ENCODE results near the gene ENKUR.
"Not testable (repeated sequence)": the region's sequence is repeated elsewhere in the genome, so short reads cannot be mapped to it uniquely, and the experiment has no call there.

ENKUR gene

DNA sequence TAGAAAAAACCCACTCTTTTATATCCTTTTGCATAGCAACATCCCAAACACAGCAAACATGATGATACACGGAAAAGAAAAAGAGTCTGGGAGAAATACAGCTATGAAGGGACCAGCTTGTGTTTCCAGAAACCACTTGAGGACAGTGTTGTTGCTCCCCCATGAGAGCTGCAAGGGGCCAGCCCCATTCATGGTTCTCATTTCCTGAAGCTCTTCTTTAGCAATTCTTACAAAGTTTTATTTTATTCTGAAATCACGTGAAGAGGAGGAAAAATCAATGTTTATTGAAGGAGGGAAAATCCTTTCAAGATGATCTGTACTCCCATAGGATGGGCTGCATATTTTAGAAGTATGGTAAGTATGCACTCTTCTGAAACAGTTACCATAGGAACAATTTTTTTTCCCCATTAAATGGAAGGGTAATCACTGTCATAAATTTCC, 46.1 kb downstream of the ENKUR start:
- ATAC-seq = no peak

GRCh38 chr10:24968951-24969350, 47.0 kb downstream of the ENKUR start:
- not testable (repeated sequence) for ATAC-seq

DNA sequence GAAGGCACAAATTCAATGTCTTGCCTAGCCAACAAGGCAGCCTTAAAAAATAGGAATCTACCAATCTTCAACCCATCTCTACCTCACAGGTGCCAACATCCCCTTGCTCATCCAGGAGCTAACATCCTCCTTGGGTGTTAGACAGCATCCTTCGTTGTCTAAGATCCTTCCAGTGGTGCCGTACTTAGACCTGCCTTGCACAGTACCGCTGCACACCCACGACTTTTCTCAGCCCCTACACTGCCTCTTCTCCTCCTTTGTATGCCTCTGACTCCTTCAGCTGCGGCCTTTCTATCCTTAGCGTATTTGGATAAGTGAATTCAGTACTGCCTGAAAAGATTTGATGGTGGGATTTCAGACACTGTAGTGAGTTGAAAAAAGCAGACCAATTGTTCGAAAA, 47.6 kb downstream of the ENKUR start:
- ATAC-seq = no peak

GRCh38 chr10:24966962-24967481, 48.9 kb downstream of the ENKUR start:
- ATAC-seq = no peak

DNA sequence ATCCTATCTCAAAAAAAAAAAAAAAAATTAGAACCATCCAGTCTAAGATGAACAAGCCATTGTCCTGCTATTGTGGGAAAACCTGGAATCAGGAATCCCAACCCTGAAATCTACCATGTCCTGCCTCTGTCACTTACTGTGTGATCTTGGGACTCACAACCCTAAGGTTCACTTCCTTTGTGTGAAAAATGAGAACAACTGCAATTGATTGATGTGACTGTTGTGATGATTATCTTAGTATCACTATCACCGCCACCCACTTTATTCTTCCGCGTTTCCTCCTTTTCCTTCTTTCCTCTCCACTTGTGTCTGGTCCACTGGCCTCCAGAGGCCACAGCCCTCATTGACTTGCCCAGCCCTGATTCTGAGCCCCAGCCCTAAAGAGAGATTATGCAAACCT, 50.9 kb downstream of the ENKUR start:
- no peak for ATAC-seq

DNA sequence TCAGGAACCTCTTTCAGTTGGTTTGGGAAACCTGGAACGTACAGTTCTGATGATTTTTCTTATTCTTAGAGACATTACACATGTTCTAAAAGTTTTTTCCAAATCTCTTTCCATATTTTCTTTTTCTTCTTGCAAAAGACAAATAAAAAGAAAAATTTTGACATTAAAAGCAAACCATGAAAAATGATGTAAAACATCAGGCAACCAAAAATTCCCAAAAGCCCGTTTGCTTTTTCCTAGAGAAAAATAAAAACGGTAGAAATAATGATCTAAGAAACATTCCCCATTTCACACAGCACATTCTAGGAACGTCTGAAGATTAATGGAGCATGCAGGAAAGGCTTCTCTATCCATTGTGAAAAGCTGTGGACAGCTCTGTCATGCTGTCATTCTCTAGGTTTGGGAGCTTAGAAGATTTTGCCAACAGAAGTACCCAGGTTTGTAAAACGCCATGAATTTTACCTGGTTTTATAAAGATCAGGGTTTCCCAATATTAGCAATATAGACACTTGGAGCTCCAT, 52.4 kb downstream of the ENKUR start:
- no peak for ATAC-seq

DNA sequence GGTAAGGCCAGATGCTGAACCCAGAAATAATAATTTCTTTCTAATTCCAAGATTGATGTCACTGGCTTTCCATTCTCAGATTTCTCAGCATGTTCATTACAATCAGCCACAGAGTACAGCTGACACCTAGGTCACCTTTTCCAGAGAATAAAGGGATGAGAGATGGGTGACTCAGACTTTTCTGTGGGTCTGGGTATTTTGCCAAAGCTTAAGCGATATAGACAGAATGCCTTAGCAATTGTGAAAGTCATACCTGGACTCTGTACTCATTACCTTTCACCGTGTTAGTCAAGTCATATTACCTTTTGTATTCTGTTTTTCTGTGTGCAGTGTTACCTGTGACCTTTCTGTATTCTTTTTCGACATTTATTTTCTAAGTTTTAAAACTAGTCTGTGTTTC, 53.0 kb downstream of the ENKUR start:
- ATAC-seq = peak; percentile 64 to 76

DNA sequence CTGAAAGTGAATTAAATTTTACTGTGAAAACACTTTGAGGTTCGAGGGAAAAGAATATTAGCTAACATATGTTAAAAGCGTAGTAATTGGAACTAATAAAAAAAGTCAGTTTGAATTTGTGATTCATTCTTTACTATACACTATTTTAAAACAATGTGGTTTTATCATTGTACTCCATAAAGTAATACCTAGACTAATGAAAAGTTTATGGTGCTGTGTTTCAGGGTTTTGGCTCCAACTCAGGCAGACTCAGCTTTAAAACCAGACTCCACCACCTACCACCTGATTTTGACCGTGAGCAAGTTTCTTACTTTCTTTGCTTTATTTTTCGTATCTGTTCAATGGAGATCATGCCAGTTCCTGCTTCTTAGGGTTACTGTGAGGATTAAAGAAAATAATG, 54.4 kb downstream of the ENKUR start:
- no peak for ATAC-seq

DNA sequence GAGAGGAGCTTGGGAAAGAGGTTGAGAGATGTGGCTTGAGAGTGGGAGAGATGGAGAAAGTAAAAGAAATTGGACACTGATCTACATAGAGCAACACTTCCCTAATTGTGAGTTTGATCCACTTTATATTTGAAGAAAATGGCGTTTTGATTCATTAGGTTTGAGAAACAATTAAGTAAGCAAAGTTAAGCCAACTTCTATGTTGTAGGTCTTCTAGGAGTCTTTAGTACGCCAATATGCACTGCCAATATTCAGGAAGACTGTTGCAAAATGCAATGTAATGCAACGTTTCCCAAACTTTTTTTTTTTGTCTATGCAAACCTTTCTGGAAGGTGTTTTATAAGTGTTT, 56.6 kb downstream of the ENKUR start:
- no peak for ATAC-seq

DNA sequence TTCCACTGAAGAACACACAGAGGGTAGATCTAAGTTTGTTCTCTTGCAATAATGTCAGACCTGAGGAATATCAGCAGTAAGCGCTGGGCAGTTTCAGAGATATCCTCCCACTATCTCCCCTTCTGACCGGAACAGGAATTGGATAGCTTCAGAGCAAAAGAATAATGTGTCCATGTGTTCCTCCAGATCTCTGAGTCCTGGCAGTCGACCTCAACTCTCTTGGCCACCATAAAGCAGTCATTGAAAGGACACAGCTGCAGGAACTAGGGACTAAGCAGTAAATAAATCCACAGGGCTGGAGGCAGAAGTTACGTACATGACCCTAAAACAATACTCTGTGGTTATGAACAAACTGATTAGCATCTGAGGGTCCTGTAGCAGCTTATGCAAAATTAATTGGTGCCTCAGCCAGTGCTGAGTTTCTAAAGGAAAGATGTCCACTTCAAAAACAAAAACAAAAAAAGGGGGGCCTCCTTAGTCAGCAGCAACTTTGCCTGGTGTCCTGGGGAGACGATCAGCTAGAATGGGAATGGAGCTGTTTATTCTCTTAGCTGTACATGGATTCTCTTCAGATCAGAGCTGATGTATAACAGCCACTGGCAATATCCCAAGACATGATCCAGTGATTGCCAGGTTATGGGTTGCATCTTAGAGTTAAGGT, 57.1 kb downstream of the ENKUR start:
- ATAC-seq = no peak

GRCh38 chr10:24958091-24958720, 57.8 kb downstream of the ENKUR start:
- no peak for ATAC-seq

DNA sequence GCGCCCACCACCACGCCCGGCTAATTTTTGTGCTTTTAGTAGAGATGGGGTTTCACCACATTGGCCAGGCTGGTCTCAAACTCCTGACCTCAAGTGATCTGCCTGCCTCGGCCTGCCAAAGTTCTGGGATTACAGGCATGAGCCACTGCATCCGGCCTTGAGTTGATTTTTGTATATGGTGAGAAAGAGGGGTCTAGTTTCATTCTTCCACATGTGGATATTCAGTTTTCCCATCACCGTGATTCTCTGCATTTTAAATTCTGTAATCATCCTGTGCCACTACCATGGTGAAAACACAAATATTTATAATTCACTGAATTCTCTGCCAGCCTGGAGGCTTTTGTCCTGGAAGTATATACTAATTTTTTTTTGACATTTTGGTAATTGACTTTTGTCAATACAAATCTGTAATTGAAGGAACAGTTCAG, 58.3 kb downstream of the ENKUR start:
- not testable (repeated sequence) for ATAC-seq

DNA sequence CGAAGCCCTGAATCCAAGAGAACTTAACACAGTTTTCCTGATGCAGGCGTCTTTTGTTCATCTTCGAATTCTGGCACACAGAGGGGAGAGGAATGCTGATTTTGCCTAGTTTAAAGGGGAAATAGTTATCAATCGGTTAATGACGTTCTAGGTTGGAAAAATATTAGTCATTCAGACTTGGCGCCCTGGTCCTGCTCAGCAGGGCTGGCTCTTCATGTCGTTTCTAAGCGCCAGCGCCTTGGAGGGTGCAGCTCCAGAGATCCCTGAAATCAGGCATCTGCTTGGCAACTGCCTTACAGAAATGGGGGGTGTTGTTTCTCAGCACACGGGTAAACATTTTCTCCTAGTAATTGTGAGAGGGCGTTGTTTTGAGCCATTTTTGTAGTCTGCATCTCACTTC, 62.3 kb downstream of the ENKUR start:
- ATAC-seq = no peak

- peak; percentile 69 to 75 for ATAC-seq
These were observed 63.0 kb downstream of the ENKUR start for GRCh38 chr10:24952707-24953645.

DNA sequence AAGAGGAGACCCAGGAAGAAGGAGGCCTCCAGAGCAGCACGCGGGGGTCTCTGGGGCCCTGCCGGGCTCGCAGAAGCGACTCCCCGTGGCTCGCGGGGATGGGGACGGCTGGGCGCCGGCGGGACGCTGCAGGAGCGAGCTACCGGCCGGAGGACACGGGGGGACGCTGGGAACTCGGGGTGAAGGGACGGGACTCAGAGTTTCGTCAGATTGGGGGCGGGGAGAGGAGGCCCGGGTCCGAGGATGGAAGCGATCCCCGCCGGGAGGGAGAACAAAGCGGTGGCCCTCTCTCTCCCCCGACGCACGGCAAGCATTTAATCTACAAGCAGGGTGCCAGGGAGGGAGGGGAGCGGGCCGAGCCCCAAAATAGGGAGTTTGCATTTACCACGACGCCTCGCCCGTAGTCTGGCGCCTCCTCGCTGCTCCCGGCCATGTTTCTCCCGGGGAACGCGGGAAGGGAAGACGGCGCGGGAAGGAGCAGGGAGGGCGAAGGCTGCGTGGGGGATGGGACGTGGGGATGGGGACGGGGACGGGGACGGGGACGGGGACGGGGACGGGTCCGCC, 63.7 kb downstream of the ENKUR start, which contains the start of gene PRTFDC1:
Gene PRTFDC1 (minus strand): TSS at position 464 of the 564 bp plus-strand sequence. CDS start 31 bp downstream, at position 433.
- ATAC-seq = peak; percentile 7 to 32

DNA sequence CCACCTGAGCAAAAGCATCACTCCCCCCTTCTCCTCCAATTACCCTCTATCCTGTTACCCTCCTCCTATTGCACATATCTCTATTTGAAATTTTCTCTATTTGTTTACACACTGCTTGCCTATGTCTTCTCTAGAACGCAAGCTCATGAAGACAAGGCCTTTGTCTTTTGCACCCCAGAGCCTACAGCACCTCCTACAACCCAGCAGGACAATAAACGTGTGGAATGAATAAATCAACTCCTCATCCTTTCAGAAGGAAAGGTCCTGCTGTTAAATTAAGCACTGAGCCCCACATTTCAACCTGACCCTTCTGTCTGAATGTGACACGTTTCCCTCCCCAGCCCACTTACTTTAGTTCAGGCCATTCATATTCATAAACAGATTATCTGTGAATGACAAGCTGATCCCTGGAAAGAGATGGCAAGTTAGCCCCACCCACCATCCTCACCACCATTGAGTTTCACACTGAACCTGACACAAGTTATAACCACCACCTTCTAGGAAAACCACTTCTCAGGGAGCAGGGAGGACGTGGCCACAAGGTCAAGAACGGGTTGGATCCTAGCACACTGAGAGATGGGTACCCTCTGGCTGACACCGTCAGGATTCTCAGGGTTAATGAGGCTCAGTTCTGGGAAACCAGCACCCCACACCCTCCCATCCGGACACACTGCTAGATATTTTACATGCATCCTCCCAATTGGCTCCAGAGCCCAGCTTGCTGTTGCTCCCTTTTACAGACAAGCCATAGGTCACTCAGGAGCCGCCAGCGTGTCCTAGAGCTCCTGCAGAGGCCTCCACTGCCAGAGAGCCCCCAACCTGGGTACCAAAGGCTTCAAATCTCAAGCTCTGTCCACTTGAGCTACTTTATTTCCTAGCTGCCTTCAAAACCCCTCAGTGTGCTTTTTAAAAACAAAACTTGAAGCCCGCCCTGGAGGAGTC, 64.5 kb downstream of the ENKUR start:
- no peak for ATAC-seq

GRCh38 chr10:24950439-24950838, 65.5 kb downstream of the ENKUR start:
- no peak for ATAC-seq

- no peak for ATAC-seq
These were observed 66.3 kb downstream of the ENKUR start for GRCh38 chr10:24949616-24950015.

DNA sequence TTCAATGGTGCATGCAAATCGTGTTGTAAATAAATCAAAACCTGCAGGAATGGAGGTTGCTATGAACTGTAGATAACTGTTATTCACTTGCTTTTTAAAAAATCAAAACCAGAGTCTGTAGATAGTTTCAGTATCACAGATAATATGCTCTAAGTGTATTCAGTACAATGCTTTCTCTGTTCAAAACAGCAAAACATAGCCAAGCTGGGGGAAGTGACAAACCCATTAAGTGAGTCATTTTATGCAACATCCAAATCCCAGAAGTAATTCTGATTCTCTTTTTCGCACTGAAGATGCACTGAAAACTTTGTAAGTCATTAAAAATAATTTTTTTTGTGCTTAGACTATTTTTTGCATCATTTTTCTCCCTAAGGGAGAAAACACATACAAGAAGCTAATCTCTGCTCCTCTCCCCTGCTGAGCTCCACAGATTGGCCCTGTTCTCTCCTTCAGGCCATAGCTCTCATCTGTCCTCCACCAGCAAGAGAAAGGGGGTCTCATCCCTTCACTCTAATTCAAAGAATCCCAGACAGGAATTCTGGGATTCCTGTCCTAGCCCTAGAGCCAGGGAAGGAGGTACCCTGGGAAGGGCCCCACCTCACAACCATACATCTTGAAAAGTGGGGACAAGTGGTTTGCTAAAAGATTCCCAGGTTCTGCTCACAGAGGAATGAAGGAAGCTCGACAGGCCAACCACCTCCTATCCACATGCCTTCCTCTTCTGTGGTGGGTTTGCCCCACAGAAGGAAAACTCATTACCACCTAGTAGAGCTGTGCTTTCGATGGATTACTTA, 68.5 kb downstream of the ENKUR start:
- ATAC-seq = peak; percentile 51 to 73

DNA sequence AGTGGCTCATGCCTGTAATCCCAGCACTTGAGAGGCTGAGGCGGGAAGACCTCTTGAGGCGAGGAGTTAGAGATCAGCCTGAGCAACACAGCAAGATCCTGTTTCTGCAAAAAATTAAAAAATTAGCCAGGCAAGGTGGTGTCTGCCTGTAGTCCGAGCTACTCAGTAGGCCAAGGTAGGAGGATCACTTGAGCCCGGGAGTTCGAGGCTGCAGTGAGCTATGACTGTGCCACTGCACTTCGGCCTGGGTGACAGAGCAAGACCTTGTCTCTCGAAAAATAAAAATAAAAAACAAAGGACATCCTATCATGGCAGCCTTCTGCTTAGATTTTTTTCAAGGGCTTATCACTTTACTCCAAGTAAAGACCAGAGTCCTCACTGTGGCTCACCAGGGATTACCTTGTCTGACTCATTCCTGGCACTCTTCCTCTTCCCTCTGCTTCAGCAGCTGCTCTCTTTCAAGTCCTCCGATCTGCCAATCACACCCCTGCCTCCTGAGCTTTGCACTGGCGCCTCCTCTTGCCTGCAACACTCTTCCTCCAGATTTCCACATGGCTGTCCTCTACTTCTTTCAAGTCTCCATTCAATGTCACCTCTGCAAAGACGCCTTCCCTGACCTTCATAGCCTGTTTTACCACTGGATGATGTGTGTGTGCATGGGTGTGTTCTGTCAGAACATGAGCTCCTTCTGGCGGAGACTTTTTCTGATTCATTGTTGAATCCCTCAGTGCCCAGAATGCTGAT, 71.3 kb downstream of the ENKUR start:
- ATAC-seq = no peak
